H1 (cell line): ENCODE data around the gene MYO1D. TPM values are rescaled to one million over a fixed set of nuclear protein-coding genes. Genes with fewer than 3 reads are reported as not detected.

Source experiments
- CTCF ChIA-PET: fragments of 300-600 bp; sonication (Branson Sonifier 250); formaldehyde crosslinking; loops from one replicate; lab custom pipeline; 2021; ENCODE audit not compliant: partially characterized antibody; lab: Charles Lee
- POLR2A ChIA-PET: fragments of 300-600 bp; sonication (Branson Sonifier 250); formaldehyde crosslinking; loops from one replicate; lab custom pipeline; 2021; ENCODE audit warnings: inconsistent platforms; ENCODE audit not compliant: partially characterized antibody; lab: Charles Lee
- DNase-seq, 2 experiments: peaks; one replicate each; pipeline versions ENCODE4 v3.0.0 to v3.0.0-alpha.2; 2010 to 2022; ENCODE audit warnings: low spot score in 2 of 2, low read depth in 1 of 2, mixed read lengths in 1 of 2
- FAIRE-seq: peaks from 2 replicates; lab custom pipeline; 2011; peaks lifted over from hg19 to GRCh38; lab: Jason Lieb, UNC
- H2AFZ ChIP-seq: 2 replicates; pipeline ENCODE4 v1.8.1; 2012; ENCODE audit warnings: low read length, inconsistent platforms
- H2AK5ac ChIP-seq: 2 replicates; pipeline ENCODE4 v1.6.1; 2013; ENCODE audit warnings: low read depth, low read length
- H2BK120ac ChIP-seq: replicated peaks from 2 replicates; pipeline ENCODE3; 2013; ENCODE audit warnings: low read depth, low read length, inconsistent platforms
- H2BK12ac ChIP-seq: 2 replicates; pipeline ENCODE4 v1.6.1; 2013; ENCODE audit warnings: low read depth, low read length
- H2BK15ac ChIP-seq: 2 replicates; pipeline ENCODE4 v1.6.1; 2013; ENCODE audit warnings: low read length
- H2BK20ac ChIP-seq: 2 replicates; pipeline ENCODE4 v1.6.1; 2013; ENCODE audit warnings: low read length
- H2BK5ac ChIP-seq: 2 replicates; pipeline ENCODE4 v1.6.1; 2013; ENCODE audit warnings: low read depth, low read length
- H3K14ac ChIP-seq: 2 replicates; pipeline ENCODE4 v1.6.1; 2013; ENCODE audit warnings: inconsistent platforms; ENCODE audit not compliant: insufficient read length
- H3K18ac ChIP-seq: 2 replicates; pipeline ENCODE4 v1.6.1; 2013; ENCODE audit warnings: low read length; ENCODE audit errors: extremely low read depth
- H3K23ac ChIP-seq: 2 replicates; pipeline ENCODE4 v1.6.1; 2013; ENCODE audit warnings: inconsistent platforms; ENCODE audit not compliant: insufficient read length
- H3K23me2 ChIP-seq: 2 replicates; pipeline ENCODE4 v1.6.1; 2013; ENCODE audit warnings: low read depth, low read length
- H3K27ac ChIP-seq: 2 replicates; pipeline ENCODE4 v1.6.1; 2011; ENCODE audit warnings: low read depth, low read length, inconsistent platforms
- H3K27me3 ChIP-seq, 4 experiments: replicated peaks in 1 of 4; 1 replicate in 1 of 4; 2 replicates in 3 of 4; pipeline versions ENCODE4 v1.6.1 to v1.8.1; 2011 to 2013; ENCODE audit warnings: low read length in 3 of 4, mild to moderate bottlenecking in 3 of 4, inconsistent platforms in 2 of 4, mixed read lengths in 2 of 4, moderate library complexity in 1 of 4; ENCODE audit not compliant: control insufficient read depth in 3 of 4, insufficient read depth in 3 of 4; ENCODE audit errors: extremely low read depth in 1 of 4
- H3K36me3 ChIP-seq, 4 experiments: 2 replicates each; pipeline versions ENCODE4 v1.6.1 to v1.8.1; 2011 to 2013; ENCODE audit warnings: mild to moderate bottlenecking in 4 of 4, low read length in 3 of 4, moderate library complexity in 2 of 4, control low read depth in 1 of 4, inconsistent platforms in 1 of 4; ENCODE audit not compliant: insufficient read depth in 4 of 4, control insufficient read depth in 2 of 4
- H3K4ac ChIP-seq: replicated peaks from 2 replicates; pipeline ENCODE3; 2013; ENCODE audit warnings: low read length, low read depth, mixed read lengths, inconsistent platforms; ENCODE audit not compliant: insufficient read length
- H3K4me1 ChIP-seq, 4 experiments: replicated peaks in 1 of 4; 1 replicate in 1 of 4; 2 replicates in 3 of 4; pipeline versions ENCODE4 v1.6.1 to v1.8.1; 2011 to 2013; ENCODE audit warnings: low read length in 3 of 4, inconsistent platforms in 2 of 4, mixed read lengths in 1 of 4; ENCODE audit not compliant: insufficient read depth in 4 of 4, control insufficient read depth in 3 of 4
- H3K4me2 ChIP-seq, 2 experiments: 2 replicates each; pipeline versions ENCODE4 v1.6.1 to v1.8.1; 2011 to 2013; ENCODE audit warnings: low read depth in 2 of 2, low read length in 2 of 2, control low read depth in 1 of 2, inconsistent platforms in 1 of 2, mild to moderate bottlenecking in 1 of 2; ENCODE audit not compliant: insufficient read depth in 1 of 2
- H3K4me3 ChIP-seq, 4 experiments: fragments of 200-600, 300-600 bp in 1 of 4; sonication (generic), shearing (Covaris generic), sonication (Bioruptor Twin) in 1 of 4; 2 replicates each; pipeline versions ENCODE4 v1.5.1 to v1.8.1; 2011 to 2016; ENCODE audit warnings: low read length in 4 of 4, low read depth in 3 of 4, control low read depth in 2 of 4, inconsistent platforms in 2 of 4, mild to moderate bottlenecking in 2 of 4, mixed read lengths in 1 of 4, moderate library complexity in 1 of 4; ENCODE audit not compliant: insufficient read depth in 2 of 4; ENCODE audit errors: extremely low read depth in 1 of 4
- H3K56ac ChIP-seq: replicated peaks from 2 replicates; pipeline ENCODE3; 2013; ENCODE audit warnings: low read depth, mild to moderate bottlenecking, mixed read lengths, low read length, inconsistent platforms; ENCODE audit not compliant: insufficient read length
- H3K79me1 ChIP-seq: 2 replicates; pipeline ENCODE4 v1.6.1; 2013; ENCODE audit warnings: low read depth, low read length, control low read depth
- H3K79me2 ChIP-seq, 2 experiments: 2 replicates each; pipeline versions ENCODE4 v1.6.1 to v1.8.1; 2012 to 2013; ENCODE audit warnings: low read length in 2 of 2, mild to moderate bottlenecking in 2 of 2, inconsistent platforms in 1 of 2; ENCODE audit not compliant: insufficient read depth in 2 of 2, control insufficient read depth in 1 of 2
- H3K9ac ChIP-seq, 4 experiments: replicated peaks in 1 of 4; 1 replicate in 1 of 4; 2 replicates in 3 of 4; pipeline versions ENCODE4 v1.6.1 to v1.8.1; 2011 to 2013; ENCODE audit warnings: low read depth in 3 of 4, low read length in 3 of 4, control low read depth in 2 of 4, mild to moderate bottlenecking in 2 of 4, moderate library complexity in 2 of 4, inconsistent platforms in 1 of 4; ENCODE audit errors: extremely low read depth in 1 of 4
- H3K9me3 ChIP-seq, 2 experiments: 2 replicates each; pipeline versions ENCODE4 v1.6.1 to v1.8.1; 2012 to 2013; ENCODE audit warnings: mild to moderate bottlenecking in 2 of 2, moderate library complexity in 2 of 2, control low read depth in 1 of 2, inconsistent platforms in 1 of 2, low read depth in 1 of 2, low read length in 1 of 2, mixed read lengths in 1 of 2; ENCODE audit not compliant: insufficient read depth in 2 of 2
- H4K20me1 ChIP-seq, 2 experiments: replicated peaks in 1 of 2; 2 replicates each; pipeline versions ENCODE3 to v1.8.1; 2011 to 2013; ENCODE audit warnings: inconsistent platforms in 2 of 2, low read length in 2 of 2, mild to moderate bottlenecking in 1 of 2; ENCODE audit not compliant: insufficient read depth in 2 of 2, control insufficient read depth in 1 of 2
- H4K5ac ChIP-seq: 2 replicates; pipeline ENCODE4 v1.6.1; 2013; ENCODE audit warnings: low read length, low read depth, mixed read lengths, inconsistent platforms; ENCODE audit not compliant: insufficient read length
- H4K8ac ChIP-seq: 2 replicates; pipeline ENCODE4 v1.8.0; 2013; ENCODE audit warnings: mild to moderate bottlenecking, moderate library complexity, low read length, inconsistent platforms; ENCODE audit not compliant: insufficient read depth; ENCODE audit errors: extremely low read depth
- H4K91ac ChIP-seq: replicated peaks from 2 replicates; pipeline ENCODE3; 2013; ENCODE audit warnings: low read length, mixed read lengths, inconsistent platforms; ENCODE audit not compliant: insufficient read length
- CEBPB ChIP-seq: IDR thresholded peaks from 2 replicates; pipeline ENCODE4 v1.6.1; 2012; ENCODE audit warnings: low read depth, low read length
- EP300 ChIP-seq, 2 experiments: IDR thresholded peaks; 1 replicate in 1 of 2; 2 replicates in 1 of 2; pipeline ENCODE4 v1.6.1; 2011 to 2012; ENCODE audit warnings: low read depth in 2 of 2, low read length in 2 of 2, mild to moderate bottlenecking in 2 of 2, borderline replicate concordance in 1 of 2, inconsistent platforms in 1 of 2, moderate library complexity in 1 of 2
- RNF2 ChIP-seq: fragments of 200-900, 300-1000 bp; sonication (generic); IDR thresholded peaks from 2 replicates; pipeline ENCODE4 v1.7.1; 2016; ENCODE audit warnings: borderline replicate concordance, low read depth, mild to moderate bottlenecking, antibody characterized with exemption, low read length; ENCODE audit not compliant: poor library complexity, severe bottlenecking; ENCODE audit errors: missing control alignments
- SUZ12 ChIP-seq: fragments of 200-600 bp; sonication (generic); IDR thresholded peaks from 2 replicates; pipeline ENCODE4 v1.6.1; 2012; ENCODE audit warnings: mild to moderate bottlenecking, inconsistent platforms, low read length, moderate library complexity, mixed read lengths
- WGBS, 2 experiments: shearing (Covaris generic) in 1 of 2; methylation state at CpG; one replicate each; pipeline versions ENCODE4 v1.1.6 to v1.1.7; 2013 to 2015; ENCODE audit warnings: low lambda C conversion rate in 2 of 2, mixed read lengths in 2 of 2, inconsistent platforms in 1 of 2, low coverage in 1 of 2, missing lambda C conversion rate in 1 of 2; ENCODE audit not compliant: insufficient replicate concordance in 2 of 2, insufficient coverage in 1 of 2, insufficient read length in 1 of 2; ENCODE audit errors: extremely low coverage in 1 of 2, missing lambda C conversion rate in 1 of 2; 5-methylcytosine and 5-hydroxymethylcytosine counted together
- polyA plus RNA-seq, 7 experiments: library from polyadenylated mRNA; depleted of rRNA in 3 of 7; stranded (reverse) in 5 of 7; unstranded in 2 of 7; fragments of >200 nt in 5 of 7; fragments of 200-250 nt in 2 of 7; gene quantifications; 1 replicate in 5 of 7; 2 replicates in 1 of 7; 4 replicates in 1 of 7; pipeline versions ENCODE4 v1.2.1 to v1.2.3, GENCODE V29; 2011 to 2013; ENCODE audit warnings: missing spikeins in 2 of 7, mixed read lengths in 2 of 7
- total RNA-seq: library from RNA; stranded (reverse); fragmentation: NEBNext Ultra II Directional; extraction: Animal tissue kit (Norgen Biotek cat#: 25700); gene quantifications from 2 replicates; pipeline ENCODE4 v1.2.1, GENCODE V29; 2021

MYO1D gene
- total and polyA plus RNA-seq, 2 of the 8 experiments (the other 6 are each of a cell fraction or from before 2014, with no cell fraction given), result 6.5 to 25.4 TPM

DNA sequence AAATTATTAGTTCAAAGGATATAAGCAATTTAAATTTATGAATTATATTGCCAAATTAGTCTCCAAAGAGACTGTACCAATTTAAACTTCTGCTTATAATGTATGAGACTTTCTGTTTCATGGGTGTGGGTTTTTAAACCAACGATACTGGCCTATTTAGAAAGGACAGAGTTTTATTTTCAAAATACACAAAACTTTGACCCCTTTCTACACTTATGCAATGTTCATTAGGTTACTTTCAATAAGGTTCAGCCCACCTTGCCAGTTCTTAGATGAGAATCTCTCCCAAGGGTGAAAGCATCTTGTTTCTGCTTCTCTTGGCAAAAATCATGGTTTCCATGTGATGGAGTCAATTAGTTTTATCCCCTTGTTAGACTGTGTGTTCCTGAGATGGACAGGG lies 84.7 kb downstream of the MYO1D start:
- Histone ChIP-seq H3K79me2 (no peaks in the 10 kb centered on the region), H2BK120ac (no peak overlapping the region), H2BK5ac (no peak overlapping the region), H3K4me1 (no peaks in the 10 kb centered on the region), H4K5ac (no peak overlapping the region), H3K14ac (no peak overlapping the region), H3K27ac (no peak overlapping the region), H3K56ac (no peak overlapping the region), H3K79me1 (no peaks in the 10 kb centered on the region; the same call in 1 of the 2 replicates), H3K27me3 (no peaks in the 10 kb centered on the region), H3K4me2 (no peak overlapping the region), H3K9ac (no peak overlapping the region), H2AK5ac (no peak overlapping the region), H4K20me1 (no peaks in the 10 kb centered on the region), H2BK12ac (no peak overlapping the region), H3K9me3 (no peaks in the 10 kb centered on the region), H3K36me3 (no peaks in the 10 kb centered on the region), H4K91ac (no peak overlapping the region), H3K23me2 (no peaks in the 10 kb centered on the region), H2AFZ (no peak overlapping the region), H3K18ac (no peak overlapping the region), H3K23ac (no peak overlapping the region), H3K4me3 (no peak overlapping the region), H3K4ac (no peak overlapping the region), H4K8ac (no peak overlapping the region), H2BK20ac (no peak overlapping the region), H2BK15ac (no peak overlapping the region)
- FAIRE-seq (no peak), DNase-seq (no peak)
- ChIA-PET POLR2A (interaction anchor here (1.2 kb wide), 1 partner anchor 19 kb away, joined by 3 read pairs; no protein-coding TSS in a partner anchor), CTCF (interaction anchor here (0.5 to 5.0 kb wide), 7 partner anchors 9 to 144 kb away, joined by 3 to 34 read pairs (median 5); partner anchors contain the start of gene MYO1D)
- 88% methylated on average over 1 of the region's 1 CpG; no CpG with 5 or more reads in 1 of the 2 experiments for WGBS, 2 experiments
- TF ChIP-seq SUZ12 (no peak), RNF2 (no peak), CEBPB (no peak), EP300 (IDR thresholded peaks at IDR 0.05; ENCODE audit: borderline replicate concordance in 1 of 2, low read depth in 2 of 2, low read length in 2 of 2) (no peak)
